Prostate gland (tissue), 2 donors: ENCODE measurements around the gene FAF1.

ENCODE experiments used
- POLR2AphosphoS5 ChIP-seq: sonication (generic); formaldehyde crosslinking; IDR thresholded peaks from one replicate; pipeline ENCODE4 v1.6.1; 2017; ENCODE audit warnings: antibody characterized with exemption
- TF ChIP-seq, protein P1 (sequence below), 4 experiments: fragments of 200-600 bp in 2 of 4; fragments of 450-650 bp in 2 of 4; sonication (generic) in 2 of 4; IDR thresholded peaks; 1 replicate in 3 of 4; 2 replicates in 1 of 4; pipeline ENCODE4 v1.5.1; 2016 to 2019; ENCODE audit warnings: antibody characterized with exemption in 4 of 4, mild to moderate bottlenecking in 2 of 4, moderate library complexity in 2 of 4

DNA sequence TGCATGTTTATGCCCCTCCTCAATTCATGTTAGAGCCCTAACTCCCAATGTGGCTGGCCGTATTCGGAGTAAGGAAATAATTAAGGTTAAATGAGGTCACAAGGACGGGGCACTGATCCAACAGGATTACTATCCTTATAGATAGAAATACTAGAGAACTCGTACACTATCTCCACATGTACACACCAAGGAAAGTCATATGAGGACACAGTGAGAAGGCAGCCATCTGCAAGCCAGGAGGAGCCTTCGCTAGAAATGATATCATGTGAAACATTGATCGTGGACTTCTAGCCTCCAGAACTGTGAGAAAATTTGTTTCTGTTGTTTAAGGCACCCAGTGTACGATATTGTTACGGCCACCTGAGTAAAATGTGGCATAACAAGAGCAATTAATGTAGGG is 79.7 kb downstream of the FAF1 start:
- TF ChIP-seq, protein P1, sequence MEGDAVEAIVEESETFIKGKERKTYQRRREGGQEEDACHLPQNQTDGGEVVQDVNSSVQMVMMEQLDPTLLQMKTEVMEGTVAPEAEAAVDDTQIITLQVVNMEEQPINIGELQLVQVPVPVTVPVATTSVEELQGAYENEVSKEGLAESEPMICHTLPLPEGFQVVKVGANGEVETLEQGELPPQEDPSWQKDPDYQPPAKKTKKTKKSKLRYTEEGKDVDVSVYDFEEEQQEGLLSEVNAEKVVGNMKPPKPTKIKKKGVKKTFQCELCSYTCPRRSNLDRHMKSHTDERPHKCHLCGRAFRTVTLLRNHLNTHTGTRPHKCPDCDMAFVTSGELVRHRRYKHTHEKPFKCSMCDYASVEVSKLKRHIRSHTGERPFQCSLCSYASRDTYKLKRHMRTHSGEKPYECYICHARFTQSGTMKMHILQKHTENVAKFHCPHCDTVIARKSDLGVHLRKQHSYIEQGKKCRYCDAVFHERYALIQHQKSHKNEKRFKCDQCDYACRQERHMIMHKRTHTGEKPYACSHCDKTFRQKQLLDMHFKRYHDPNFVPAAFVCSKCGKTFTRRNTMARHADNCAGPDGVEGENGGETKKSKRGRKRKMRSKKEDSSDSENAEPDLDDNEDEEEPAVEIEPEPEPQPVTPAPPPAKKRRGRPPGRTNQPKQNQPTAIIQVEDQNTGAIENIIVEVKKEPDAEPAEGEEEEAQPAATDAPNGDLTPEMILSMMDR (IDR thresholded peaks at IDR 0.05) = no peak
- no peak for TF ChIP-seq POLR2AphosphoS5
